ENCODE data around the gene SPOCK2. TPM values are rescaled to one million over a fixed set of nuclear protein-coding genes. Genes with fewer than 3 reads are reported as not detected.

Gene SPOCK2
- total RNA-seq, 1 donor from 2014 or later = 8.6 TPM

DNA sequence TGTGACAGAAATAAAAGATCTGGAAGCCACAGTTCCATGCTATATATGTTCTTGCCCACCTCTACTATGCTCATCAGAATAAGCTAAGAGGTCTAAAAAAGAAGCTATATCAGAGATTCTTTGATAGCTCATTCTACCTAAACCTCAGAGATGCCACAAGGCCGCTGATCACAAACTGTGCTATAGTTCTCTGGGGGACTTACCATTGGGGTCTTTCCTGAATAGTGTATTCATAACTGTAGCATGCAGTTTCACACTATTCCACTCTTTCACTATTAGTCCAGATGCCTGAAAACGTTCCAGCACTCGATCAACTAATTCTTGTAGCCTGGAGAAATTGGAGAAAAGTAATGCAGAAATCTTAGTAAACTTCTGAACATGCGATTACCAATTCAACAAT is 44.5 kb upstream of the SPOCK2 start:
- Histone ChIP-seq H3K36me3 (peaks cover 21% of the 10 kb centered on the region), H3K9me3 (replicated peaks) (no peaks in the 10 kb centered on the region), H3K27ac (replicated peaks) (peak overlapping the region; percentile 41), H3K4me3 (no peak overlapping the region), H3K27me3 (ENCODE audit: low read depth) (no peaks in the 10 kb centered on the region), H3K4me1 (peaks cover 14% of the 10 kb centered on the region)
- intact Hi-C loops (cut with micrococcal nuclease) = no loop called here
- DNase-seq = no peak
- TF ChIP-seq, protein P1, sequence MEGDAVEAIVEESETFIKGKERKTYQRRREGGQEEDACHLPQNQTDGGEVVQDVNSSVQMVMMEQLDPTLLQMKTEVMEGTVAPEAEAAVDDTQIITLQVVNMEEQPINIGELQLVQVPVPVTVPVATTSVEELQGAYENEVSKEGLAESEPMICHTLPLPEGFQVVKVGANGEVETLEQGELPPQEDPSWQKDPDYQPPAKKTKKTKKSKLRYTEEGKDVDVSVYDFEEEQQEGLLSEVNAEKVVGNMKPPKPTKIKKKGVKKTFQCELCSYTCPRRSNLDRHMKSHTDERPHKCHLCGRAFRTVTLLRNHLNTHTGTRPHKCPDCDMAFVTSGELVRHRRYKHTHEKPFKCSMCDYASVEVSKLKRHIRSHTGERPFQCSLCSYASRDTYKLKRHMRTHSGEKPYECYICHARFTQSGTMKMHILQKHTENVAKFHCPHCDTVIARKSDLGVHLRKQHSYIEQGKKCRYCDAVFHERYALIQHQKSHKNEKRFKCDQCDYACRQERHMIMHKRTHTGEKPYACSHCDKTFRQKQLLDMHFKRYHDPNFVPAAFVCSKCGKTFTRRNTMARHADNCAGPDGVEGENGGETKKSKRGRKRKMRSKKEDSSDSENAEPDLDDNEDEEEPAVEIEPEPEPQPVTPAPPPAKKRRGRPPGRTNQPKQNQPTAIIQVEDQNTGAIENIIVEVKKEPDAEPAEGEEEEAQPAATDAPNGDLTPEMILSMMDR (IDR thresholded peaks at IDR 0.05; ENCODE audit: borderline replicate concordance) = no peak

DNA sequence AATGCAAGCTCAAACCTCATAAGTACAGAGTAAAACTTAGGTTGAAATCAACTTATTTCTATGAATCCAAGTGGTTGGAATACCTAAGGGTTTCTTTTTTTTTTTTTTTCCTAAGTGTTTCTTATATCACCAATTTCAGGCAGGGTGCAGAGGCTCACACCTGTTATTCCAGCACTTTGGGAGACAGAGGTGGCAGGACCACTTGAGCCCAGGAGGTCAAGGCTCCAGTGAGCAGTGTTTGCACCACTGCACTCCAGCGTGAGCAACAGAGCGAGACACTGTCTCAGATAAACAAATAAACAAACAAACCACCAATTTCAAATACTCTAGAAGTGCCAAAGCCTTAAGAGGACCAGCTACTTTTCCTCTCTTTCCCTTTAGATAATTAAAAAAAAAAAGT is 39.2 kb upstream of the SPOCK2 start:
- no peak overlapping the region for H3K4me3 ChIP-seq
- H3K4me1 ChIP-seq = peaks cover 42% of the 10 kb centered on the region
- TF ChIP-seq, protein P1 (IDR thresholded peaks at IDR 0.05; ENCODE audit: borderline replicate concordance) = no peak
- H3K9me3 ChIP-seq (replicated peaks) = no peaks in the 10 kb centered on the region
- no peak overlapping the region for H3K27ac ChIP-seq (replicated peaks)
- intact Hi-C loops (cut with micrococcal nuclease) = loop anchor here (10.0 kb wide), 1 partner anchor 207 kb away; no protein-coding TSS in a partner anchor
- H3K27me3 ChIP-seq (ENCODE audit: low read depth) = no peaks in the 10 kb centered on the region
- peaks cover 17% of the 10 kb centered on the region for H3K36me3 ChIP-seq
- no peak for DNase-seq

DNA sequence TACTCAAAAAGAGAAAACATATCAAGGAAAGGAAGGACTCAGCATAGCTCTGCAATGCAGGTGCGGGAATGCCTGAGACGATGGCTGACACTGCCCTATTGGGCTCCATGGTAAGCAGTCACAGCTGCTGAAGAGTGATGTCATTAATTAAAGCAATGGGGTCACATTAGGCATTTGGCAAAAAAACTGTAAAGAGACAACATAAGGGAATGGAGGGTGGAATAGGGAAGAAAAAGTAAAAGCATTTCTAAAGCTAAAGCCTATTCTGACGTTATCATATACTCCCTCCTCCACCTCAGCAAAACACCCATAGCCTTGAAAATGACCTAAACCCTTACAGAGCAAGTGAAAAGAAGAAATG is 38.5 kb upstream of the SPOCK2 start:
- no peaks in the 10 kb centered on the region for H3K27me3 ChIP-seq (ENCODE audit: low read depth)
- intact Hi-C loops (cut with micrococcal nuclease) = loop anchor here (10.0 kb wide), 1 partner anchor 208 kb away; no protein-coding TSS in a partner anchor
- no peaks in the 10 kb centered on the region for H3K9me3 ChIP-seq (replicated peaks)
- H3K36me3 ChIP-seq = peaks cover 14% of the 10 kb centered on the region
- H3K27ac ChIP-seq (replicated peaks) = no peak overlapping the region
- DNase-seq = no peak
- H3K4me3 ChIP-seq = no peak overlapping the region
- TF ChIP-seq, protein P1 (IDR thresholded peaks at IDR 0.05; ENCODE audit: borderline replicate concordance) = no peak
- H3K4me1 ChIP-seq = peaks cover 35% of the 10 kb centered on the region

DNA sequence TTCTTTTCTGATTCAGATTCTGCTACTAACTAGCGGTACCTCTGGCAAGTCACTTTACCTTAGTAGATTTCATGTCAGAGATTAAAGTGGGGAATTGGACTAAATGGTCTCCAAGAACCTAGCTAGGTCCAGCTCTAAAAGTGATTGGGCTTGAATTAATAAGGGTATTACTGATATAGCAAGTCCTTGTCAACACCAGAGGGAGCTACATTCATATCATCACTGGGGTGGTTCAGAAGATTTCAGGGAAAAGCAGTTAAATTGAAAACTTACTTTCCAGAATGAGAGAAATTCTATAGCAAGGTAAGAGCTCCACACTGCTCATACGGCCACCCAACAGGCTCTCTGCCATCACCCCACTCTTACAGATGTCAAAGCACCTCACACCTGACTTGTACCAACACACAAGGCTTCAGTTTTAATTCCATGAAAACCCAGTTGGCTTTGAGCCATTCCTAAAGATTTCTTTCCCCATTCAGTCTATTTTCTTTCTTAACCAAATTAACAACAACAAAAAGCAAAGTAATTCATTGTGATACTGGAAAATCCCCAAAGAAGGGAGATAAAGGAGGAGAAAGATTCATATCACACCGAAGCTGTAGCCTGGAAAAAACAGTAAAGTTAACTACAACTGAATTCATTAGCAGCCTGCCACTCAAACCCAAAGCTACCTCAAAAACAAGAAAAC is 38.0 kb upstream of the SPOCK2 start:
- intact Hi-C loops (cut with micrococcal nuclease) = loop anchor here (10.0 kb wide), 1 partner anchor 208 kb away; no protein-coding TSS in a partner anchor
- H3K27me3 ChIP-seq (ENCODE audit: low read depth) = no peaks in the 10 kb centered on the region
- no peak overlapping the region for H3K4me3 ChIP-seq
- DNase-seq = no peak
- peaks cover 35% of the 10 kb centered on the region for H3K4me1 ChIP-seq
- TF ChIP-seq, protein P1 (IDR thresholded peaks at IDR 0.05; ENCODE audit: borderline replicate concordance) = peak; percentile 55
- H3K27ac ChIP-seq (replicated peaks) = no peak overlapping the region
- peaks cover 14% of the 10 kb centered on the region for H3K36me3 ChIP-seq
- no peaks in the 10 kb centered on the region for H3K9me3 ChIP-seq (replicated peaks)

DNA sequence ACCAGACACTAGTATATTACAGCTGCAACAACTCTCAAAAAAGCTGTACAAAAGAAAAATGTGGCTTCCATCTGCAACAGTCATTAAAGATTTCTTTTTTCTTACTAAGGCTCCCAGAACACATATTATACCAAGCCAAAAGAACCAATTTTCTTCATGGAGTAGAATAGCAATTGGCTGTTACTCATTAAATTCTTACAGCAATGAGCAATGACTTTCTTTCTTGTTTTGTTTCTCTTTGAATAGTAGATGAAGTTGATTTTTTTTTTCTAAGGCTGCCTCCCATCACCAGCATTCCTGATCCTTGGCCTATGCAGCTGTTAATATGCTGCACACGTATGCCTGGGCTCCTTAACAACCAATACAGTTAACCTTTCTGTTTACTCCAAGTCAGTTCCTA is 36.6 kb upstream of the SPOCK2 start:
- TF ChIP-seq, protein P1 (IDR thresholded peaks at IDR 0.05; ENCODE audit: borderline replicate concordance) = no peak
- no peaks in the 10 kb centered on the region for H3K27me3 ChIP-seq (ENCODE audit: low read depth)
- H3K4me3 ChIP-seq = no peak overlapping the region
- H3K27ac ChIP-seq (replicated peaks) = peak overlapping the region; percentile 47
- intact Hi-C loops (cut with micrococcal nuclease) = loop anchor here (10.0 kb wide), 1 partner anchor 210 kb away; no protein-coding TSS in a partner anchor
- no peaks in the 10 kb centered on the region for H3K9me3 ChIP-seq (replicated peaks)
- peaks cover 14% of the 10 kb centered on the region for H3K36me3 ChIP-seq
- H3K4me1 ChIP-seq = peaks cover 35% of the 10 kb centered on the region
- DNase-seq = no peak
